HG03558 (cell line): Measurements from ENCODE around the gene CACHD1.

Source experiments
- ATAC-seq: cut with Tn5 transposase; IDR thresholded peaks from one replicate; pipeline ENCODE4 v1.9.1; 2021; ENCODE audit warnings: moderate number of reproducible peaks; ENCODE audit not compliant: unreplicated experiment; ENCODE audit errors: extremely low read depth

CACHD1 gene

DNA sequence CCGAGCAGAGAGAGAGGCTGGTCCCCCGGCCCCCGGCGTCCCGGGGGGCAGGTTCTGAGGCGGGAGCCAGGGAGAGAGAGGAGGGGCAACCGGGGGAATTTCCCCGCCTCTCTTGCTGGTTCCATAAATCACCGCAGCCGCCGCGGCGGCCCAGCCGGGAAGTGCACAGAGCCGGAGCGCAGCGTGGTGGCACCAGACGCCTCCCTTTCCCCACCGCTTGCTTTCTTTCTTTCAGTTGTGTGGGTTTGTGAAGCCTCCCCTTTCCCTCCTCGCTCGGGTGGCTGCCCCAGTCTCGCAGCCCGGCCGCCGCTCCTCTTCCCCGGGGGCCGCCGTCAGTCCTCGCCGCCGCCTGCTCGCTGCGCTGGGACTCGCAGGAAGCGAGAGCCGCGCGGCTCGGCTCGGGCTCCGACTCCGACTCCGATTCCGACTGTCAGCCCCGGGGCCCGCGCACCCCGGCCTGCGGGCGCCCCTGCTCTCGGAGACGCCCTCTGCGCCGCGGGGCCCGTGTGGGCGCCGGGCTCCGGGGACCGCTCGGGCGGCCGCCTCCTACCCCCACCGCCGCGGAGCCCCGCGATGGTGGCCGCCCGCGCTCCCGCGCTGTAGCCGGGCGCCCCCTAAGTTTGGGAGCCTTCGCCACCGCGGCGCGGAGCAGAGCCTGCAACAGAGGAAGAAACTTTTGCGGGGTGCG lies at the start of gene CACHD1:
TSS of gene CACHD1 (plus strand) at position 153 of the 688 bp plus-strand sequence. CDS start 616 bp downstream, outside the sequence.
- ATAC-seq: no peak

DNA sequence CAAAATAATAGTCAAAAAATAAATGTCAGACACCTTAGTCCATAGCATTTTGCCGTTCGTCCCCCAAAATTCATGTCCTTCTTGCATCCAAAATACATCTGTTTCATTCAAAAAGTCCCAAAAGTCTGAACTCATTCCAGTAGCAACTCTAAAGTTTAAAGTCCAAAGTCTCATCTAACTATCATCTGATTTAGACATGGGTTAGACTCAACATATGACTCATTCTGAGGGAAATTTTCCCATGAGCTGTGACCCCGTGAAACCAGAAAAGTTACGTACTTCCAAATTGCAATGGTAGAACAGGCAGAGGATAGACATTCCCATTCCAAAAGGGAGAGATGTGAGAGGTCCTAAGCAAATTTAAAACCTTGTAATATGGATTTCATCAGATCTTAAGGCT lies 48.6 kb upstream of the CACHD1 start:
- no peak for ATAC-seq

DNA sequence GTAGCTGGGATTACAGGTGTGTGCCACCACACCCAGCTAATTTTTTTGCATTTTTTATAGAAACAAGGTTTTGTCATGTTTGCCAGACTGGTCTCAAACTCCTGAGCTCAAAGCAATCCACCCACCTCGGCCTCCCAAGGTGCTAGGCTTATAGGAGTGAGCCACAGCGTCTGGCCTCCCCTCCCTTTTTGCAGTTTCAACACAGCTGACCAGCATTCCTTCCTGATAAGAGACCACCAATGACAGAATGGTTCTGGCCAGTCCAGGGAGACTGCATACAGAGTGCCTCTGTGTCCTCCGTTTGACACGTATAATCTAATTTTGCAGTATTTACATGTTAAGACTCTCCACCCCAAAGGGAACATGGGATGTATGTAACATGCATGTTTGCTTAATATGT lies 46.4 kb upstream of the CACHD1 start:
- no peak for ATAC-seq

DNA sequence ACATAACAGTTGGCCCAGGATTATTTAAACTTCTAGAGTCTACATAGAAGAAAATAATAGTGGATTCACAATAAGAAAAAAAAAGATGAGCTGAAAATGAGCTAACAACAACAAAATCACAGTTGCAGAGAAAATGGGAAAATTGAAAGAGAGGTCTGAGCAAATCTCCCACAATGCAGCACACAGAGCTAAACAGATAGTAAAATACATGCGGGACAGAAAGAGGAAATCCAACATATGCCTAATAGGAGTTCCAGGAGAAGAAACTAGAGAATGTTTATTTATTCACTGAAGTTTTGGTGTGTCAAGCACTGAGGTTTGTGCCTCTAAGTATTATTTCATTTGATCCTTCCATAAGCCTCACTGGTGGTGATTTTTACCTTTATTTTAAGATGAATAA lies 45.5 kb upstream of the CACHD1 start:
- no peak for ATAC-seq

DNA sequence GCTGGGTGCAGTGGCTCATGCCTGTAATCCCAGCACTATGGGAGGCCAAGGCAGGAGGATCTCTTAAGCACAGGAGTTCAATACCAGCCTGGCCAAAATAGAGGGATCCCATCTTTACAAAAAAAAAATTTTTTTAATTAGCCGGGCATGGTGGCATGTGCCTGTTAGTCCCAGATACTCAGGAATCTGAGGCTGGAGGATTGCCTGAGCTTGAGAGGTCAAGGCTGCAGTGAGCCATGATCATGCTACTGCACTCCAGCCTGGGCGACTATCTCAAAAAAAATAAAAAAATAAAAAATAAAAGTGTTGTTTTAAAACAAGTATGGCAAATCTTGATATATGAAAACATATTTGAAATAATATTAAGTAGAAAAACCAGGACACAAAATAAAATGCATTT lies 44.4 kb upstream of the CACHD1 start:
- no peak for ATAC-seq

DNA sequence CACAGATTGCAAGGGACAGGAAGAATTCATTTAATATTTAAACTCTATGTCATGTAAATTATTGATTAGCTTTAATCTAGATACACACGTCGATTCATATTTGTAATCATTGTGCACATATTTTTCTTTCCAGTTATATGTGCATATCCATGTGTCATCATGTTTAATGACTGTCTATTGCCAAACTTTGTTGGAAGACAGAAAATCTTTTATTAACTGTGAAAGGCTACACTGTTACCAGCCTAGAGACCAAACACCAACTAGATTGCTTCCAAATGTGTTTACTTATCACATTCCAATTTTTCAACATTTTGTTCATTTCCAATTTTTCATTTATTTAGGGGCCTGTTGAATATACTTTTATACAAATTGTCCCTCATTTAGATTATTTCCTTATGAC lies 43.2 kb upstream of the CACHD1 start:
- no peak for ATAC-seq

DNA sequence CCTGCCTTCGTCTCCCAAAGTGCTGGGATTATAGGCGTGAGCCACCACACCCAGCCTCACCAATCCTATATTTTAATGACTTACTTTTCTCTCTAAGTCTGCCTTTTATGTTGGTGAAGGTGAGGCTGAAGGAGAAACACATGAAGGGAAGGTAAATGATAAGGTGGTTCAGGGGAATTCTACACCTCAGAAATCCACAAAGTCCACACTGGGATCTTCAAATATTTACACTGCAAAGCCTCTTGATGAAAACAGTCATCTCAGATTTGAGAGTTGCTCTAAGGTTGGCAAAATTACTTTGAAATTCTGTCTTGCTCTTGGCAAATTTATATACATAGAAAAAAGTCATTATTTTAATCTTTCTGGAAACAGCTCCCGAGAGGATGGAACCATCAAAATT lies 42.0 kb upstream of the CACHD1 start:
- ATAC-seq: no peak

DNA sequence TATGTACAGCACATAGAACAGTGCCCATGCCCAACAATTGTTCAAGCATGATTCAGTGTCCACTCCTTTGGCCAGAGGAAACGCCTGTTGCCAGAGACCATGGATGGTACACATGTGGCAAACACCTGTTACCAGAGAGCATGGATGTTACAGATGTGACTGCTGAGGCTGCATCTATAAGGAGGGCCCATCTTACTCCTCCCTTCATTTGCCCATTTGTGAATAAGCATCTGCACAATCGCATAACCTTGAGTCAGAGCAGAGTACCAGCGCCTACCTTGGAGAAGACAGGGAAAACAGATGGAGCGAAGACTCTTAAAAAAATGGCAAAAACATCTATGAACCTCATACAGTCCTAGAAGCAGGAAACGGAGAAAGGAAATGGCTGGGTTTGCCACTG lies 36.6 kb upstream of the CACHD1 start:
- ATAC-seq: no peak

DNA sequence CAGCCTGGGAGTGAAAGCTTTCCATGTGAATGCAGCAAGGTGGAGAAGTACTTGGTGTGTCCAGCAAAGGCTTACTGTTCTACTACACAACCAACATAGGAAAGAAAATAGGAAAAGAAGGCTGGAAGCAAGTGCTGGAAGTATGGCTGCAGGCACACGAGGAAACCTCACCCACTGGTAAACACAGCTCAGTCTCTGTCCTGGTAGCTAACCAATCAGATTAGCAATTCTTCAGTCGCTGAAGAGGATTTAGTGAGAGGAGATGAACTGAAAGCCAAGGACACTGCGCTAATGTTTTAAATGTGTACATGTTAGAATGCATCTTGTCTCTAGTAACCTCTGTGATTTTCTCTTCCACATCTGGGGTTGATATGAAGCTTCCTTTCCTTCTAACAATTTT lies 36.2 kb upstream of the CACHD1 start:
- no peak for ATAC-seq

DNA sequence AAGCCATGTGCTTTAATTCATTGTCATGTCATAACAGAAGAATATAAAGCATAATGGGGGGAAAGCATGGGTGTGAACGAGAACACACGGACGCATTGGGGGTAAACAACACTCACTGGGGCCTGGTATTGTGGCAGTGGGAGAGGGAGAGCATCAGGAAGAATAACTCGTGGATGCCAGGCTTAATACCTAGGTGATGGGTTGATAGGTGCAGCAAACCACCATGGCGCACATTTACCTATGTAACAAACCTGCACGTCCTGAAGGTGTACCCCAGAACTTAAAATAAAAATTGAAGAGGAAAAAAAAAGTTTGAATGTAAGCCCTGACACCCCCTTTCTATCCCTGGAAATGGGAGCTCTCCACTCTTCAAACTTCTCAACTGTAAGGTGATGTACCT lies 34.9 kb upstream of the CACHD1 start:
- no peak for ATAC-seq

DNA sequence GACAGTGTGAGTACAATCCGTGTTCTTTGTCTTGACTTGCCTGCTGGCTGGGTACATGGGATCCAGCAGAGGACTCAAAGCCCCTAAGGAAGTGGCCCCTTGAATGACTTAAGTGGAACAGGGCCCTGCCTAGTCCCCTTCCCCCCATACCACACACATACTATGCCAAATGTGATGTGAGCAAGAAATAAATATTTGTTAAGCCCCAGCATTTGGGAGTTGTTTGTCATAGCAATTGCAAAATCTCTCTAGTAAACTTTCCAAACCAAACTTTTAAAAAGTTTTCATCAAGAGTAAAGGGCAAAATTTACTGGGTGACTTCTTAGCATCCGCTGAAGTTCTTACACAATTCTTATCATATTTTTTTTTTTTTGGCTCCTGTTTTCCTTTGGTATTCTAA lies 32.5 kb upstream of the CACHD1 start:
- no peak for ATAC-seq

DNA sequence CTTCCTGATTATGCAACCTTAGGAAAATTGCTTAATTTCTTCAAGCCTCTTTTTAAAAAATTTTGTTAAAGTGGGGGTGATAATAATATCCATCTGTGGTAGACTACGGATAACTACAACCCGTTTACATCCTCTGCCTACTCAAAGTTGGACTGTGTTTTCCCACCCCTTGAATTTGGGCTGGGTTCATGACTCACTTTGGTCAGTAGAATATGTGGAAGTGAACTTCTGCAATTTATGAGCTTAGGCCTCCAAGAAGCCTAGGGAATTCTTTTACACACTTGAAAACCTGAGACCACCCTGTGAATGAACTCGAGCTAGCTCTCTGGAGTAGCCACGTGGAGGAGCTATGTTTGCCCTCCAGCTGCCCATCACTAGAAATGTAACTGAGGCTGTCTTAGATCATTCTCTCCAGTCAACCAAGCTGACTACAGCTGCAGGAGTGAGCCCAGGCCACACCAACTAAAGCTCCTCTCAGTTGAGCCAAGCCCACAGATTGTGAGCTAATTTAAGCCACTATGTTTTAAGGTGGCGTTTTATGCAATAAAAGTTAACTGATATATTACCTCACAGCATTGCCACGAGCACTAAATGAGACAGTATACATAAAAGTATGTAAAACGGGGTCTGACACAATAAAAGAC lies 29.6 kb upstream of the CACHD1 start:
- no peak for ATAC-seq

DNA sequence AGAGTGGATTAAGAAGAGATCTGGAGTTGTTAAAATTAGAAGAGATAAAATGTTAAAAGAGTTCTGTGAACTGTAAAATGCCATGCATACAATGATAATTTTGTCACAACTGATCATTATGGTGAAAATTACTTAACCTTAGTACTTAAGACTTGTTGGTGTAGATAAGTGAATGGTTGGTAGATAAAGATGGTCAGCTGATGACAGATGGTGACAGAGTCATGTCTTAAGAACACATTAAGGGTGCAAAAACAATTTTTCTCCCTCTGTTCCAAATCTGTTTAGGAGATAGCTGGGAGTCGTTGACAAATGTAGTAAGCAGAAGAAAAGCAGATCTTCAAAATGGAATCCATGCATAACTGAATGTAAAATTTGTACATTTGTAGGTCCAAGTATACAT lies 18.5 kb upstream of the CACHD1 start:
- no peak for ATAC-seq

DNA sequence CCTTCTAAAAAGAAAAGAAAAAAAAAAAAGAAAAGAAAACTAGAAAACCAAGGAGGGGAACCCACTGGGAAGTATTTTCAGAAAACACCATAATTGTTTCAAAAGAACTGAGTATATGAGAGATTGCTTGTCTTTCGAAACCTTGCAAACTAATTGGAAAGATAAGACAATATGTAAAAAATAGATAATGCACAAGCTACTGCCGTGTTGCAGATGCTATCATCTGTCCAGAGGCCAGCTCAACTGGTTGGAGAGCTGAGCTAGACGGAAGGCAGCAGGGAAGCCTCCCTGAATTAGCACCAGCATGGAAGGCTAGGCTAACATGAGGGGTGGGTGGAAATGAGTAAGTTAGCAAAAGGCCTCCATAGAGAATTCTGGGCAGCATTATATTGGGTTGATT lies 16.2 kb upstream of the CACHD1 start:
- ATAC-seq: no peak

DNA sequence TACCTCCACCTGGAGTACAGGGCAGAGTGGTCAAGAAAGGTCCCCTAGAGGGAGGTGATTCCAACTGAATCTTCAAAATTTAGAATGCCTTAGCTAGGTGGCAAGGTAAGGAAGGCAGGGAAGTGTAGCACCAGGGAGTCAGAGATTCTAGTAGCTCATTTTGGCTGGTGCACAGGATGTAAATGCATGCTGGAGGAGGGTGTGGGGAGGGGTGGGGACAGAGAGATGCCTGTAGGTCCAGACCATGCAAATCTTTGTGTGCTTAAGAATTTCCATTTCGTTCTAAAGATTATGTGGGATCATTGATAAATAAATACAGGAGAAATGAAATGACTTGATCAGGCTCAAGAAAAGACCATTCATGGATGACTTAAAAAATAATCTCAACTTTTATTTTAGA lies 11.0 kb upstream of the CACHD1 start:
- no peak for ATAC-seq

DNA sequence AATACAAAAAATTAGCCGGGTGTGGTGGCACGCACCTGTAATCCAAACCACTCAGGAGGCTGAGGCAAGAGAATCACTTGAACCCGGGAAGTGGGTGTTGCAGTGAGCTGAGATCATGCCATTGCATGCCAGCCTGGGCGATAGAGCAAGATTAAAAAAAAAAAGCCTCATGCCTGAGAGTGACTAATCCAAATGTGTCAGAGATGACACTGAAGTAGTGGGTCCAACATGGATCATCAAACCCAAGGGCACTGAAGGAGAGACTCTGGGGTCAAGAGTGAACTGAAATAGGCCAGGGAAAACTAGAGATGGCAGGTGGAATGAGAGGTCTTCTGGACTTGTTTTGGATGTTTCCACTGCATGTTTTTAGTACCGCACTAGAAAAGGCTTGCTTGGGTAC lies 10.2 kb upstream of the CACHD1 start:
- no peak for ATAC-seq

DNA sequence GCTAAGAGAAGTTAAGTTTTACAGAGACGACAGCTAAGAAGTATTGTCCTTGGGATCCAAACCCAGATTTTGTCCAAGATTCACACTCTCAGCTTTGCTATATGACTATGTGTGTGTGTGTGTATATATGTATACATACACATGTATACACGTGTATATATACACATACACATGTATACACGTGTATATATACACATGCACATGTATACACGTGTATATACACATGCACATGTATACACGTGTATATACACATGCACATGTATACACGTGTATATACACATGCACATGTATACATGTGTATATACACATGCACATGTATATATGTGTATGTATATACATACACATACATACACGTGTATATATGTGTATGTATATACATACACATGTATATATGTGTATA lies 3.9 kb upstream of the CACHD1 start:
- ATAC-seq: no peak

DNA sequence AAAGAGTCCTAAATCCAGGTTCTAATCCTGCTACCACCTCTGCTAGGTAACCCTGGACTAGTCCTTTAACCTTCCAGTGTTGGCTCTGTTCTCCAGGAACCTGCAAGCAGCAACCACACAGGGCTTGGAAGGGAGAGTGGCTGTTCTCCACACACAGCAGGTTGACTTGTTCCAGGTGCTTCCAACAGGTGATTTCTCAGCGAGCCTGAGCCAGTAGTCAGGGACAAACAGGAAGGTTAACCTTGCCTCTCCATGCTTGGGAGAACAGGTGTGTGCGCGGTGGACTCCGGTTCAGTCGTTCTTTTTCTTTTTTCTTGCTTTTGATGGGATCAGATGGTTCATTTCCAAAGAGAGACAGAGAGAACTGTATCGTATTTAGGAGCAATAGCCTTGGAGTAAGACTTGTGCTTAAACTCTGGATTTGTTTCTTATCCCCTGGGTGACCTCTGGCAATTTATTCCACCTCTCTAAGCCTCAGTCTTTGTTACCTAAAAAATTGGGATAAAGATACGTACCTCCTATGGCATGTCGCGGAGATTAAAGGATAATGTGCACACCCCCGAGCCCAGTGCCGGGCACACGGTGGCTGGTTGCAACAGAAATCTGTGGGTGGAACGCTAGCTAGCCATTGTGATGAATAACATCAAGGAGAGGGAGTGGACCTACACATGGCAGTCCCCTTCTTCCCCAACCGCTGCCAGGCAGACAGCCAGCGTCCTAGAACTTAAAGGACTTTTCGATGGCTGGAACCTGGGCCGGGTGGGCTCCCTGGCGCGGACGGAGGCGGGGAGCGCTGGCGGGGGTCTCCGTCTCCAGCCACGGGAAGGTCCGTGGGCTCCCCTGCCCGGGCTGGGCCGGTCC lies 583 bp upstream of the CACHD1 start:
- ATAC-seq: no peak

DNA sequence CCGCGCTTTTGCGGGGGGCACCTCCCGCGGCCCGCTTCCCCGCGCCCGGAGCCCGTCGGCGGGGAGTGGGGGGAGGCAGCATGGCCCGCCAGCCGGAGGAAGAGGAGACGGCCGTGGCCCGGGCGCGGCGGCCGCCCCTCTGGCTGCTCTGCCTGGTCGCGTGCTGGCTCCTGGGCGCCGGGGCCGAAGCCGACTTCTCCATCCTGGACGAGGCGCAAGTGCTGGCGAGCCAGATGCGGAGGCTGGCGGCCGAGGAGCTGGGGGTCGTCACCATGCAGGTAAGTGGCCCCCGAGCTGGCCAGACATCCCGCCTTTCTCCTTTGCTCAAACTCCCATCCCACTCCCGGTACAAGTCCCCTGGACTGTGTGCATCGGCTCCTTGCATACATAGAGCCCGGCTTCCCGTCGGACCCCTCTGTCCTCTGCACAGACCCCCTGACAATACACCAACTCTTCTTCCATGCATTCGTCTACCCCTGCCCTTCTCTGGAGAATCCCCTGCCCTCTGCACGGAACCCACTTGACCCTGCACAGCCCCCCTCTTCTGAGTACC lies 812 bp downstream of the CACHD1 start:
- ATAC-seq: no peak

DNA sequence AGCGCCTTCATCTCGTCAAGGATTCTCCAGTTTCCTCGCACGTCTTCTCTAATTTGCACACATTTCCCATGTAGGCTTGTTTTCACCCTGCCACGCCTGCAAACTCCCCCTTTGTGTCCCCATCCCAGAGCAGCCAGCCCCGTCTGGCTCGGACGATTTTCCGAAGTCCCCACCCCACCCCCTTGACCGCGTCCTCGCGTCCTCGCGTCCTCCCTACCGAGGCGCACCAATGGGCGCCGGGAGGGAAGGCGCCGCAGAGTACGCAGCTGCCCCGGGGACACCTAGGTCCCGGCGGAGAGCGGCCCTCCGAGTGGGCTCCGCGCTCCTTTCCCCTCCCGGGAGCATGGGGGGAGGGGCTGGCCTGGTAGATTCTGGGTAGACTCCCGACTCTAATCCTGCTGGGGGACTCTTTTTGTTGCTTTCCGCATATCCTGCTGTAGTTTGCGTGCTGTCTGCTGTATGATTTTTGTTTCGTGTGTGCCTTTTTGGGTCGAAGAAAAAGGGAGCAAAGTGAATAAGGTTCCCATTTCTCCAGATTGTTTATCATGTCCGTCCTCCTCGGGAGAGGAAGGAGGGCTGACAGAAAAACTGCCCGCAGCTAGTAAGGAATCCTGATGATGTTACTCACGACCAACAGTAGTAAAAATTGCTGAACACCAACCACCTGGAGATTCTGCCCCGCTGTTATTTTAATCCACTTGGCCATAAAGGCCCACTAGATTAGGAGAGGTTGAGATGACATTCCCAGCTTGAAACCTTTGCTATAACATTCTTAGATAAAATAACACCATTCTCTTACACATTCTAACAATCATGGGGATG lies 1.5 kb downstream of the CACHD1 start:
- ATAC-seq: no peak
